Parathyroid adenoma (tissue), 2 donors: ENCODE results near the gene TMEM39B.

Experiments
- H2AFZ ChIP-seq: fragments of 300-600 bp; sonication (generic); one replicate; pipeline ENCODE4 v1.7.0; 2017; ENCODE audit warnings: antibody characterized with exemption, mild to moderate bottlenecking
- H3K27ac ChIP-seq: fragments of 300-600 bp; sonication (generic); one replicate; pipeline ENCODE4 v1.7.0; 2017
- H3K27me3 ChIP-seq: fragments of 300-600 bp; sonication (generic); one replicate; pipeline ENCODE4 v1.7.0; 2017; ENCODE audit warnings: low read length; ENCODE audit not compliant: control insufficient read depth, insufficient read depth
- H3K36me3 ChIP-seq: fragments of 300-600 bp; sonication (generic); one replicate; pipeline ENCODE4 v1.7.0; 2017; ENCODE audit warnings: low read length; ENCODE audit not compliant: control insufficient read depth, insufficient read depth
- H3K4me1 ChIP-seq: fragments of 300-600 bp; sonication (generic); one replicate; pipeline ENCODE4 v1.7.0; 2017; ENCODE audit warnings: control low read depth
- H3K4me2 ChIP-seq: fragments of 300-600 bp; sonication (generic); one replicate; pipeline ENCODE4 v1.7.0; 2017; ENCODE audit warnings: low read length
- H3K4me3 ChIP-seq: fragments of 300-600 bp; sonication (generic); one replicate; pipeline ENCODE4 v1.7.0; 2017; ENCODE audit warnings: low read depth, low read length
- H3K79me2 ChIP-seq: fragments of 300-600 bp; sonication (generic); one replicate; pipeline ENCODE4 v1.7.0; 2017; ENCODE audit warnings: control low read depth
- H3K9ac ChIP-seq: fragments of 300-600 bp; sonication (generic); one replicate; pipeline ENCODE4 v1.7.0; 2017; ENCODE audit warnings: mild to moderate bottlenecking
- H3K9me3 ChIP-seq: fragments of 300-600 bp; sonication (generic); one replicate; pipeline ENCODE4 v1.7.0; 2017; ENCODE audit warnings: low read length; ENCODE audit not compliant: control insufficient read depth
- CTCF ChIP-seq: fragments of 300-600 bp; sonication (generic); IDR thresholded peaks from one replicate; pipeline ENCODE4 v1.7.0; 2017; ENCODE audit warnings: antibody characterized with exemption, mild to moderate bottlenecking
- donor health status: primary hyperparathyroidism.

Gene TMEM39B

GRCh38 chr1:32031578-32032274 lies 41.0 kb upstream of the TMEM39B start:
- H3K4me2 ChIP-seq, result no peak overlapping the region
- no peaks in the 10 kb centered on the region for H3K4me1 ChIP-seq
- no peak overlapping the region for H3K27ac ChIP-seq
- H3K79me2 ChIP-seq, result peaks cover 30% of the 10 kb centered on the region
- H3K27me3 ChIP-seq, result no peaks in the 10 kb centered on the region
- H3K9me3 ChIP-seq, result no peaks in the 10 kb centered on the region
- no peak overlapping the region for H3K9ac ChIP-seq
- H2AFZ ChIP-seq, result no peak overlapping the region
- TF ChIP-seq CTCF, result no peak
- H3K4me3 ChIP-seq, result no peak overlapping the region
- H3K36me3 ChIP-seq, result no peaks in the 10 kb centered on the region

- TF ChIP-seq CTCF, result no peak
- no peaks in the 10 kb centered on the region for H3K4me1 ChIP-seq
- H3K4me2 ChIP-seq, result no peak overlapping the region
- no peak overlapping the region for H2AFZ ChIP-seq
- no peak overlapping the region for H3K4me3 ChIP-seq
- H3K36me3 ChIP-seq, result no peaks in the 10 kb centered on the region
- H3K9ac ChIP-seq, result no peak overlapping the region
- H3K9me3 ChIP-seq, result no peaks in the 10 kb centered on the region
- H3K79me2 ChIP-seq, result peaks cover 25% of the 10 kb centered on the region
- H3K27ac ChIP-seq, result no peak overlapping the region
- H3K27me3 ChIP-seq, result no peaks in the 10 kb centered on the region
These were observed 40.5 kb upstream of the TMEM39B start for GRCh38 chr1:32032275-32032615.

GRCh38 chr1:32035119-32035518 lies 37.6 kb upstream of the TMEM39B start:
- H2AFZ ChIP-seq, result no peak overlapping the region
- H3K79me2 ChIP-seq, result peaks cover 19% of the 10 kb centered on the region
- H3K4me1 ChIP-seq, result no peaks in the 10 kb centered on the region
- H3K4me2 ChIP-seq, result no peak overlapping the region
- no peak for TF ChIP-seq CTCF
- H3K9me3 ChIP-seq, result no peaks in the 10 kb centered on the region
- no peaks in the 10 kb centered on the region for H3K27me3 ChIP-seq
- H3K27ac ChIP-seq, result no peak overlapping the region
- H3K36me3 ChIP-seq, result no peaks in the 10 kb centered on the region
- H3K4me3 ChIP-seq, result no peak overlapping the region
- no peak overlapping the region for H3K9ac ChIP-seq

- H3K4me3 ChIP-seq, result no peak overlapping the region
- no peaks in the 10 kb centered on the region for H3K36me3 ChIP-seq
These were observed 32.0 kb upstream of the TMEM39B start for GRCh38 chr1:32040711-32041110.

More at GRCh38 chr1:32040711-32041110, 32.0 kb upstream of the TMEM39B start:
- Histone ChIP-seq H3K4me1 (no peaks in the 10 kb centered on the region), H3K9ac (no peak overlapping the region), H3K9me3 (no peaks in the 10 kb centered on the region), H3K4me2 (no peak overlapping the region), H3K79me2 (no peaks in the 10 kb centered on the region), H3K27ac (no peak overlapping the region), H2AFZ (no peak overlapping the region), H3K27me3 (no peaks in the 10 kb centered on the region)
- no peak for TF ChIP-seq CTCF
